Stimulated activated naive CD8-positive, alpha-beta T cell treated with anti-CD3 and anti-CD28 coated beads, Interleukin-15, amount 100 ng/mL, for 72 hours (primary cell): ENCODE measurements around the gene ENHO.

Experiments used
- ATAC-seq: fragments of 150-1000 bp; cut with Tn5 transposase; 2 replicates; pipeline ENCODE4 v1.10.0; 2021; ENCODE audit warnings: mild to moderate bottlenecking, moderate library complexity
- DNase-seq, 2 donors: peaks; one replicate each; pipeline ENCODE4 v3.0.0; 2021 to 2022
- H3K27ac Mint-ChIP-seq, 2 donors: one replicate each; pipeline ENCODE4 v1.8.0; 2022; ENCODE audit warnings: mild to moderate bottlenecking in 2 of 2, mixed read lengths in 2 of 2, moderate library complexity in 2 of 2
- H3K27me3 Mint-ChIP-seq: one replicate; pipeline ENCODE4 v1.8.0; 2022; ENCODE audit warnings: mixed read lengths
- H3K4me1 Mint-ChIP-seq: one replicate; pipeline ENCODE4 v1.8.0; 2022; ENCODE audit warnings: mild to moderate bottlenecking, mixed read lengths
- H3K4me3 Mint-ChIP-seq, 2 donors: one replicate each; pipeline ENCODE4 v1.8.0; 2022; ENCODE audit warnings: mild to moderate bottlenecking in 2 of 2, mixed read lengths in 2 of 2, moderate library complexity in 1 of 2
- H3K9me3 Mint-ChIP-seq, 2 donors: one replicate each; pipeline ENCODE4 v1.8.0; 2022; ENCODE audit warnings: mixed read lengths in 2 of 2

The ENHO gene

GRCh38 chr9:34507966-34508365 lies 14.8 kb downstream of the ENHO start:
- ATAC-seq, result peak; percentile 11
- H3K4me3 Mint-ChIP-seq, result no peak overlapping the region
- H3K9me3 Mint-ChIP-seq, result no peaks in the 10 kb centered on the region
- peak in 1 of 2 donors; percentile 3 for DNase-seq
- no peak overlapping the region for H3K27ac Mint-ChIP-seq
- H3K27me3 Mint-ChIP-seq, result no peaks in the 10 kb centered on the region
- H3K4me1 Mint-ChIP-seq, result no peaks in the 10 kb centered on the region

GRCh38 chr9:34507556-34507955 lies 15.2 kb downstream of the ENHO start:
- Mint-ChIP-seq H3K27me3 (no peaks in the 10 kb centered on the region), H3K4me3 (no peak overlapping the region), H3K9me3 (no peaks in the 10 kb centered on the region), H3K4me1 (no peaks in the 10 kb centered on the region), H3K27ac (no peak overlapping the region)
- ATAC-seq (no peak), DNase-seq (no peak)

GRCh38 chr9:34506623-34507022 lies 16.2 kb downstream of the ENHO start:
- Mint-ChIP-seq H3K9me3 (no peaks in the 10 kb centered on the region), H3K27ac (no peak overlapping the region), H3K4me3 (no peak overlapping the region), H3K27me3 (no peaks in the 10 kb centered on the region), H3K4me1 (no peaks in the 10 kb centered on the region)
- ATAC-seq, result no peak
- no peak for DNase-seq

- ATAC-seq (no peak), DNase-seq (peak in 1 of 2 donors; percentile 1)
- peaks cover 2% of the 10 kb centered on the region for H3K4me1 Mint-ChIP-seq
- H3K4me3 Mint-ChIP-seq, result no peak overlapping the region
- H3K27me3 Mint-ChIP-seq, result no peaks in the 10 kb centered on the region
- H3K9me3 Mint-ChIP-seq, result no peaks in the 10 kb centered on the region
- no peak overlapping the region for H3K27ac Mint-ChIP-seq
Observed at GRCh38 chr9:34505370-34506120, 17.2 kb downstream of the ENHO start.

GRCh38 chr9:34503406-34503805 lies 19.4 kb downstream of the ENHO start:
- no peak for ATAC-seq
- H3K27ac Mint-ChIP-seq, result no peak overlapping the region
- peaks cover 4% of the 10 kb centered on the region for H3K4me1 Mint-ChIP-seq
- peaks cover 10% of the 10 kb centered on the region for H3K27me3 Mint-ChIP-seq
- H3K4me3 Mint-ChIP-seq, result no peak overlapping the region
- no peaks in the 10 kb centered on the region for H3K9me3 Mint-ChIP-seq
- no peak for DNase-seq

GRCh38 chr9:34502891-34503290 lies 19.9 kb downstream of the ENHO start:
- no peak for ATAC-seq
- H3K27ac Mint-ChIP-seq, result no peak overlapping the region
- peaks cover 4% of the 10 kb centered on the region for H3K4me1 Mint-ChIP-seq
- H3K9me3 Mint-ChIP-seq, result no peaks in the 10 kb centered on the region
- H3K4me3 Mint-ChIP-seq, result no peak overlapping the region
- H3K27me3 Mint-ChIP-seq, result peaks cover 10% of the 10 kb centered on the region
- DNase-seq, result no peak

GRCh38 chr9:34502471-34502870 lies 20.3 kb downstream of the ENHO start:
- Mint-ChIP-seq H3K4me1 (peaks cover 4% of the 10 kb centered on the region), H3K4me3 (no peak overlapping the region), H3K27ac (no peak overlapping the region), H3K9me3 (no peaks in the 10 kb centered on the region), H3K27me3 (peaks cover 10% of the 10 kb centered on the region)
- ATAC-seq (no peak), DNase-seq (no peak)

- H3K27me3 Mint-ChIP-seq, result peaks cover 10% of the 10 kb centered on the region
- DNase-seq, result no peak
- no peak overlapping the region for H3K27ac Mint-ChIP-seq
- no peak overlapping the region for H3K4me3 Mint-ChIP-seq
- no peaks in the 10 kb centered on the region for H3K9me3 Mint-ChIP-seq
- H3K4me1 Mint-ChIP-seq, result peaks cover 4% of the 10 kb centered on the region
- no peak for ATAC-seq
Observed at GRCh38 chr9:34501889-34502425, 20.8 kb downstream of the ENHO start.

- Mint-ChIP-seq H3K4me1 (peaks cover 4% of the 10 kb centered on the region), H3K27me3 (peaks cover 10% of the 10 kb centered on the region), H3K27ac (no peak overlapping the region), H3K4me3 (no peak overlapping the region), H3K9me3 (no peaks in the 10 kb centered on the region)
- ATAC-seq (no peak), DNase-seq (no peak)
Observed at GRCh38 chr9:34501372-34501771, 21.4 kb downstream of the ENHO start.

- peaks cover 4% of the 10 kb centered on the region for H3K4me1 Mint-ChIP-seq
- H3K4me3 Mint-ChIP-seq, result no peak overlapping the region
- peak; percentile 87 for ATAC-seq
- no peak overlapping the region for H3K27ac Mint-ChIP-seq
- H3K27me3 Mint-ChIP-seq, result peaks cover 10% of the 10 kb centered on the region
- H3K9me3 Mint-ChIP-seq, result no peaks in the 10 kb centered on the region
- DNase-seq, result peak; percentile 73 to 76
Observed at GRCh38 chr9:34500623-34501267, 22.0 kb downstream of the ENHO start.

GRCh38 chr9:34499076-34499475 lies 23.7 kb downstream of the ENHO start:
- no peak overlapping the region for H3K27ac Mint-ChIP-seq
- no peak for ATAC-seq
- DNase-seq, result no peak

GRCh38 chr9:34498553-34498952 lies 24.2 kb downstream of the ENHO start:
- Mint-ChIP-seq H3K4me1 (peaks cover 4% of the 10 kb centered on the region), H3K27me3 (peaks cover 15% of the 10 kb centered on the region), H3K4me3 (no peak overlapping the region), H3K9me3 (no peaks in the 10 kb centered on the region), H3K27ac (no peak overlapping the region)
- DNase-seq (no peak), ATAC-seq (no peak)

More at GRCh38 chr9:34499076-34499475, 23.7 kb downstream of the ENHO start:
- Mint-ChIP-seq H3K27me3 (peaks cover 10% of the 10 kb centered on the region), H3K4me3 (no peak overlapping the region), H3K9me3 (no peaks in the 10 kb centered on the region), H3K4me1 (peaks cover 4% of the 10 kb centered on the region)

- DNase-seq (no peak), ATAC-seq (no peak)
- Mint-ChIP-seq H3K9me3 (no peaks in the 10 kb centered on the region), H3K4me1 (peaks cover 4% of the 10 kb centered on the region), H3K27ac (no peak overlapping the region), H3K27me3 (peaks cover 28% of the 10 kb centered on the region), H3K4me3 (no peak overlapping the region)
Observed at GRCh38 chr9:34496149-34496712, 26.6 kb downstream of the ENHO start.

- H3K27ac Mint-ChIP-seq, result no peak overlapping the region
- no peaks in the 10 kb centered on the region for H3K4me1 Mint-ChIP-seq
- DNase-seq (peak in 1 of 2 donors; percentile 8), ATAC-seq (no peak)
- H3K4me3 Mint-ChIP-seq, result no peak overlapping the region
- no peaks in the 10 kb centered on the region for H3K9me3 Mint-ChIP-seq
- peaks cover 40% of the 10 kb centered on the region for H3K27me3 Mint-ChIP-seq
Observed at GRCh38 chr9:34493972-34494535, 28.7 kb downstream of the ENHO start.

GRCh38 chr9:34492051-34492450 lies 30.7 kb downstream of the ENHO start:
- H3K27ac Mint-ChIP-seq, result no peak overlapping the region
- H3K4me3 Mint-ChIP-seq, result no peak overlapping the region
- H3K9me3 Mint-ChIP-seq, result no peaks in the 10 kb centered on the region
- H3K27me3 Mint-ChIP-seq, result peaks cover 56% of the 10 kb centered on the region
- DNase-seq (no peak), ATAC-seq (no peak)
- H3K4me1 Mint-ChIP-seq, result no peaks in the 10 kb centered on the region

- ATAC-seq (no peak), DNase-seq (no peak)
- no peak overlapping the region for H3K27ac Mint-ChIP-seq
- peaks cover 56% of the 10 kb centered on the region for H3K27me3 Mint-ChIP-seq
- no peaks in the 10 kb centered on the region for H3K9me3 Mint-ChIP-seq
- H3K4me1 Mint-ChIP-seq, result no peaks in the 10 kb centered on the region
- H3K4me3 Mint-ChIP-seq, result no peak overlapping the region
Observed at GRCh38 chr9:34491596-34491995, 31.2 kb downstream of the ENHO start.
